GM19023 (cell line): ENCODE data around the gene PGC.
"Not testable (repeated sequence)": the region's sequence is repeated elsewhere in the genome, so short reads cannot be mapped to it uniquely, and the experiment has no call there.

Source experiments
- ATAC-seq: cut with Tn5 transposase; IDR thresholded peaks from one replicate; pipeline ENCODE4 v1.9.1; 2021; ENCODE audit warnings: mild to moderate bottlenecking, moderate library complexity; ENCODE audit not compliant: unreplicated experiment

The PGC gene

DNA sequence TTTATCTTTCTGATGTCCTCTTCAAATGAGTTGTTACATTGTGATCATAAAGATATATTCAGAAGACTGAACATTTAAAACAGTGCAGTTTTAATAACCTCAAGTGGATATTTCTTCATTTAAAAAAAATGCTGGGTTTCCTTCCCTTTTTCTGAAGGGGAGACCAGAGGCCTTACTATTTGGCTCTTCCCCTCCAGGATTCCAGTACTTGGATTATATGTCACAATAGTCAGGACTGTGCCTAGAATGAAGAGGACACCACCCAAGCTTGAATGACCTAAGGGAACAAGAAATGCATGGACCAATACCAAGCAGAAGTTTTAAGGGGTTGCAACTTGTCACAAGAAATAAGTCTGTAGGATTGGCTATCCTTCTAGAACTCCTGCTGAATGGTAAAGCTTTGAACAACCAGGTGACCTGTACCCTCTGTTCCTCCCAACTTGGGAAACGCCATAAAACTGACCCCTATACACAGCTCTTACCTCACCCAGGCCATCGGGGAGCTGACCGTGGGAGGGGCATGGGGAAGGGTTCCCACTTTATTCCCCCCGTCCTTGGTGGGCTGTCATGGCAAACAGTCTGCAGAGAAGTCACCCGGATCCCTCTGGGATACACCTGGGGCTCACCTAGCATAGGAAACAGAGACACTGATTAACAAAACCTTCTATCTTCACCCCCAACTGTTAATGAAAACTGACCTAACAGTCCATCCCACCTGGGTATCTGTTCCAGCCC lies 30.5 kb upstream of the PGC start:
- ATAC-seq, result no peak

DNA sequence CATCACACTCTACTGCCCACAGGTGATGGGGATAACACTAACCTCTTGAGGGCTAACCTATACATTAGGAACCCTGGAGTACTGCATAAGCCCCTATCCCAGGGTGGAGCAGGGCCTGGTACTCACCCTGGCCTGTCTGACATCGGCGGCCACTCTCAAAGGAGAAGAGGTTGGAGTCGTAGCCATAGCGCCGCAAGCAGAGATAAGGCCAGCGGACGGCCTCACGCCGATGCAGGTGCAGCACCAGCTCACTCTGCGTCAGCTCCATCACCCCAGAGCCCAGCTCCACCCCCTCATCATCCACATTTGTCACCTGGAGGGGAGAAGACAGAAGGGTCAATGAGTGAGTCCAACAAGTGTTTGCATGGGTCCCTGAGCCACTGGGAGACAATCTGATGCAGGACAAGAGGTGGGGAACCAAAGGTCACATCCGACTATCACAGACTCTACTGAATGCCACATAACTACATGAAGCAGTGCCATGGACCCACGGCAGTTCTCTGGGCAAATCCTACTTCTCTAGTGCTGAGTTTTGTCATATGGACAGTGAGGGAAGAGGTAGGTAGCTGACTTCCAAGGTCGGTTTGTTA lies 28.2 kb upstream of the PGC start:
- no peak for ATAC-seq

DNA sequence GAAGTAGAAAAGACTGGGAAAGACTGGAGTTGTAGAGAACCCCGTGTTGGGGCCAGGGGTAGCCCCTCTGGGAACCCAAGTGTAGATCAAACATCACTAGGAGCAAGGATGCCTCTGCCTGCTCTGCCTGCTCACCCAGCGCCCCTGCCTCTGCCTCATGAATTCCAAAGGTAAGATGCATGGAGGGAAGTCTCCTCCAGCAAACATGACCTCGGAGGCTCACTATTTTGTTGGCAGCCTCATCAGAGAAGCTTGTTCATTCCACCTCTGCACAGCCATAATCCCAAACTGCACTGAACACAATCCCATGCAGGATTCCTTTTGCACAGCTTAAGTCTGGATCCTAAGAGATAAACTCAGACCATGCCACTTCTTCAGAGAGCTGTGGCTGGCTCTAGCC lies 27.6 kb upstream of the PGC start:
- ATAC-seq, result no peak

DNA sequence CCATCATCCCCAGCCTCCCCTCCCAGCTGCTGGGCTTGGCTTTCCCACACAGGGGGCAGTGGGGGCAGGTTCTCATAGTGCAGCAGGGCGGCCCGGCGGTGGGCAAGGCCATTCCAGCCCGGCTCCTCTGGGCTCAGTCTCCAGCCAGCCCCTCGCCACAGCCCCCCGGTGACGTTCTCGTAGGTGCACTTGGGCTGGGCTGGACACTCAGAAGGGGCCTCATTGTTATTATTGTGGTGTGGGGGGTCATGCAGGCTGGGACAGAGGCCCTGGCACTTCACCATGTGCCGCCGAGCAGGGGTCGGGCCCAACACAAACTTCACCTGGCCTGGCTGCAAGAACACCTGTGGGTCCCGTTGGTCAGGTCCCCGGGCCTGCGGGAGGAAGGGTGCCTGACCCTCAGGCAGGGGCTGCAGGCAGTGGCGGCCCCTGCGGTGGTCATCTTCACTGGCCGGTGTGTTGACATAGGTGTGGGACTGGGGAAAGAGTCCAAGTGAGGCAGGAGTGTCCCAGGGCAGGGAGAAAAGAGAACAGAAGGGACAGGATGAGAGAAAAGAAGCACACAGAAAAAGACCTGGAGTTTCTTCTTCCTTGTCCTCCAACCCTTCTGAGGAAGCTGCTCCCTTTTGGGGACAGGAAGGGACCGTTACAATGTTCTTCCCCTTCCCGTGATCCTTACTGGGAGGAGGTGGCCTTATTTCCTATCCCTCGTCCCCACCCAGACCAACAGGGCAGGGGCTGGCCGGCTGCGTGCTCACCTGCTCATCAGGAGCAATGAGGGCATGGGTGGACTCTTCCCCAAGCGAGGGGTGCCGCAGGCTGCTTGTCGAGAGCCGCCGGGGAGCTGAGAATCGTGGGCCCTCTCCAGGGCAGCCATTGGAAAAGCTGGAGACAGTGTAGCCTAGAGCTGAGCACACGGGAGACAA lies 24.1 kb upstream of the PGC start:
- no peak for ATAC-seq

DNA sequence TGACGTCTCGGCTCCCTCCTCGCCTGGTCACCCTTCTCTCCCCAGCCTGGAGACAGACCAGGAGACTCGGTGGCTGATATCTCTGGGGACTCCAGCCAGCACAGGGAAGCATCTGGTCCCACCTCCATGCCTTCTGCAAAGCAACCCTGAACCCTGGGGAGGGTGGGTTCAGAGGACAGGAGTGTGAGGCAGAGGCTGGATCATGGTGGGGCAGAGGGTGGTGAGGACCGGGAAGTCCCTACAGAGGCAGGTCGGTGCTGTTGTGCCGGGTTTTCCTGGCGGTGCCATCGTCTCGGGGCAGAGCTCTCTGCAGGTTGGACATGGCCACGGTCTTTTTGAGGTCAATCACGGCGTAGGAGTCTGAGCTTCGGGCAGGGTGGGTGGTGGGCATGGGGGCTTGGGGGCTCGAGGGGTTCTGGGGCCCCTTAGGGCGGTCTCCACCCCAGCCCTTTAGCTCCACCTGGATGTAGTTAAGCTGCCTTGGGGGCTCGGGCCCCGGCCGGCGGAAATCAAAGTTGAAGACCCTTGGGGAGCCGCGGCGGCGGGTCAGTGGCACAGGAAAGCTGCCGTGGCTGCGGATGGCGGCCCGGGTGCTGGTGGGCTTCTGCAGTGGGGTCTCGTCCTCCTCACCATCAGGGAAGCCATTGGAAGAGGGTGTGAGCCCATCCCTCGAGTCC lies 23.3 kb upstream of the PGC start:
- no peak for ATAC-seq

DNA sequence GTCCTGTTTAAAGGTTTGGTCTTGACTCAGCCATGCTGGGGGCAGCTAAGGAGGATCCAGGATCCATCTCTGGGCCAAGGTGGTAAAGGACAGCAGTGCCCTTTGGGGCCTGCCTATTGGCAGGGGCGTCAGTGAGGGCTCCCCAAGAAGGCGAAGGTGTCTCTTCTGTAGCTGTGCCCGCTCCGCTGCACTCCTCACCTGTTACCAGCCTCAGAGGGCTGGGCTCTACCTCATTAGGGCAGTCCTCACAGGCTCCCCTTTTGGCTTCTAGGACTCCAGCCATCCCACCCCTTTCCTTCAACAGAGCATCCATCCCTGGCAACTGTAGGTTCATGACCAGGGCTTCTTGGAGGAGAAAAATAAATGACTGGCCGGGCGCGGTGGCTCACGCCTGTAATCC lies 22.2 kb upstream of the PGC start:
- no peak for ATAC-seq

DNA sequence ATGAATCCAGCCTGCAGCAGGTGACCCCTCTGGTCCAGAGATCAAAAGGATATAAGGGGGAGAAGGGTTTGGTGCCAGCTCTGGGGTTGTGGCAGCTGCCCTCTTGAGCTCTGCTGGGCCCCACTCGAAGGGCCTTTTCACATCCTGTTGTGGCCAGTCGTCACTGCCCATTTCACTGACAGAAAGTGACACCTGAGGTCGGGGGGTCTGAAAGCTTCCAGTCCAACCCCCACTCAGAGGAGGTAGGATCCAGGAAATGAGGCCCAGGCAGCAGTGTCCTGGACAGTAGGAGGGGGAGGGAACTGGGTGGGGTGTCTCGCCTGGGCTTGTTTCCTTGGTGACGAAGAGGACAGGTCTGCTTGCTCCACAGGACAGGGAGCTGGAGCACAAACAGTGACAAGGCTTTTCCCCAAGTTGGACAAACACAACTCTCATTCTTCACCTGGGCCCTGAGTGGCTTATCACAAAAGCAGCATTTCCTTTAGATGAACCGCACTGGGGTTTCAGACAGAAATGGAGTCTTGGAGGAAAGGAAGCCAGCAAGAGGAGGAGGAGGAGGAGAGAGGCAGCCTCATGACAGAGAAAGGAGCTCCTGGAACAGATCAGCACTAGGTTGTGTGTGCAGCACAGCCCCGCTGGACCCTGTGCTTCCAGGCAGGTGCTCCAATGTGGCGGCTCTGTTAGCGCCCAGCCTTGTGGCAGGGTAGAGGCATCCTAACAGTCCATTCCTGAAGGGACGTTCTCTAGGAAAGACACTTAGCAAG lies 21.5 kb upstream of the PGC start:
- ATAC-seq, result no peak

DNA sequence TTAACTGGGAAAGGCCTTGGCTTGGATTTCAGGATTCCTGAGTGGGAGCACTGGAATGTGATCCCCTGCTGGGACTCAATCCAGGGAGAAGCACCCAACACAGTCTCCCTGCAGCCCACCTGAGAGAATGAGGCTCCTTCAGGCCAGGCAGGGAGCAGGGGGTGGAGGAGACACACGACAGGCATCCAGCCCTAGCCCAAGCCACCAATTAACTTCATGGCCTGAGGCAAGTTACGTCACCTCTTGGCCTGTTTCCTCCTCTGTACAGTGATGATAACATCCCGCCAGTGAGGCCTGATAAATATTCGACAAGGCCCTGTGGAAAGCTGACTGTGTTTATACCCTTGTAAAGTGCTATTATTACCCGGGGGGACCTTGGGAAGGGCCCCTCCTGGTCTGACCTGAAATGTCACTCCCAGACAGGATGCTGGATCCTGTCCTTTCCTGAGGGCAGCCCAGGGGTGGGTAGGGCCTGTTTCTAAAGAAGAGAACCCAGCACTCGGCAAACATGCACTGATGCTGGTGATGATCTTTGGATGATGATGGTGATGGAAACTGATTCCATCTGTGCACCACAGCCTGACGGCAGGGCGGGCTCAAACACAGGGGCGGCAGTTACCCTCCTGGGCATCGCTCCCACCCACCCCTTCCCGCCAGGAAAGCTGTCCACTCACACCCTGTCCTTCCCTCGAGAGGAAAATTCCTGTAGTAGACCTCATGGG lies 20.1 kb upstream of the PGC start:
- ATAC-seq, result no peak

DNA sequence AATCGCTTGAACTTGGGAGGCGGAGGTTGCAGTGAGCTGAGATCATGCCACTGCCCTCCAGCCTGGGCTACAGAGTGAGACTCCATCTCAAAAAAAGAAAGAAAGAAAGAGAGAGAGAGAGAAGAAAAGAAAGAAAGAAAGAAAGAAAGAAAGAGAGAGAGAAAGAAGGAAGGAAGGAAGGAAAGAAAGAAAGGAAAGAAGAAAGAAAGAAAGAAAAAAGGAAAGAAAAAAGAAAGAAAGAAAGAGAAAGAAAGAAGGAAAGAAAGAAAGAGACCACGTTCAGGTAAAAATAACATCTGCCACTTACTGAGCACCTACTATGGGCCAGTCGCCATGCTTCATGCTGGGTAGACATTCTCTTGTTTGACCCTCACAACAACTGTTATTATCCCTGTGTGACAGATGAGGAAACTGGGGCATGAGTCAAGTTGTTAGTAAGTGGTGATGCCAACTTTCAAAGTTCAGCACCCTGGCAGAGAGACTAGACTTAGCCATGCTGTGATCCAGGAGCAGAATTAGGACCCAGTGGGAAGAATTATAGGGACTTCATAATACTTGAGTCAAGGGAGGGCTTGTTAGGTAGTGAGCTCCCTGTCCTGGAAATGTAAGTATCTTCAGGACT lies 19.0 kb upstream of the PGC start:
- not testable (repeated sequence) for ATAC-seq

DNA sequence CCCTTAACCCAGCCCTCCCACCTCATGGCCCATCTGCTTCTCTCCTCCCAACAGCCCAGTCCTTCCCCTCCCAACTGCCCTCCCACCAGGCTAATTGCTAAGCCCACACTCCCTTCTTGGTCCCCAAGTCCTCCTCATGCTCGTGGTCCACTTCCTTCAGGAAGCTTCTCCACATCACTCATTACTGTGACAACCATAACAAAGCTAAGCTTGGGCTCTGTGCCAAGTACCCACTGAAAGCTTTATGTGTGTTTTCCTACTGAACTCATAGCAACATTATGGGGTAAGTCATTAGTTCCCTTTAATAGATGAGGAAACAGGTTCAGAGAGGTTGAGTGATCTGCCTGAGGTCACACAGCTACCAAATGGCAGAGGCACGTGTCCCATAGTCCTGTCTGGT lies 16.3 kb upstream of the PGC start:
- ATAC-seq, result no peak

DNA sequence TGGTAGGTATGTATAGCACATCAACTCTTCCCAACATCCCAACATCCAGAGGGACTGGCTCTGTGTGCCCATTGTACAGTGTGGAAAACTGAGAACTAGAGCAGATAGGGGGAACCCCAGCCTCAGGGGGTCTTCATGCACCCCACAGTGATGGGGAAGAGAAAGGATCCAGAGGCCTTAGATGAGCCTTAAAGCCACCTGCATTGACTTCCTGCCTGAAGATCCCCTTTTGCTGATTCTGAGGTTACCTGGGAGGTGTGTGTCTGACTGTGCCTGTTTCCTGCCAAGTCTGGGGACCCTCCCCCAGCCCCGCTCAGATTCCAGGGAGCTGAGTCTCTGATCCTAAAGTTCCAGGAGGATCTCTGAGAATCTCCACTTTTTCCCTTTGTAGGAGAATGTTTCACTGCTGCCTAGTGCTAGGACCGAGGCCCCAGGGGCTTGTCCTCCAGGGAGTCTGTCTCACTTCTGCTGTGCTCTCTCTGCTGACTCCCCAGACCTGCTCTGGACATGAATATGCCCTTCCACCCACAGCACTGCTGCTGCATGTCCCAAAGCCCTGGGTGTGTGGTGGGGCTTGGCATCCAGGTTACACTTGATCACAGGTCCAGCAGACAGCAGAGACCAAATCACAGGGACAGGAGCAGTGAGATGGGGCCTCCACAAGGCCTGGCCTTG lies 12.8 kb upstream of the PGC start:
- no peak for ATAC-seq

DNA sequence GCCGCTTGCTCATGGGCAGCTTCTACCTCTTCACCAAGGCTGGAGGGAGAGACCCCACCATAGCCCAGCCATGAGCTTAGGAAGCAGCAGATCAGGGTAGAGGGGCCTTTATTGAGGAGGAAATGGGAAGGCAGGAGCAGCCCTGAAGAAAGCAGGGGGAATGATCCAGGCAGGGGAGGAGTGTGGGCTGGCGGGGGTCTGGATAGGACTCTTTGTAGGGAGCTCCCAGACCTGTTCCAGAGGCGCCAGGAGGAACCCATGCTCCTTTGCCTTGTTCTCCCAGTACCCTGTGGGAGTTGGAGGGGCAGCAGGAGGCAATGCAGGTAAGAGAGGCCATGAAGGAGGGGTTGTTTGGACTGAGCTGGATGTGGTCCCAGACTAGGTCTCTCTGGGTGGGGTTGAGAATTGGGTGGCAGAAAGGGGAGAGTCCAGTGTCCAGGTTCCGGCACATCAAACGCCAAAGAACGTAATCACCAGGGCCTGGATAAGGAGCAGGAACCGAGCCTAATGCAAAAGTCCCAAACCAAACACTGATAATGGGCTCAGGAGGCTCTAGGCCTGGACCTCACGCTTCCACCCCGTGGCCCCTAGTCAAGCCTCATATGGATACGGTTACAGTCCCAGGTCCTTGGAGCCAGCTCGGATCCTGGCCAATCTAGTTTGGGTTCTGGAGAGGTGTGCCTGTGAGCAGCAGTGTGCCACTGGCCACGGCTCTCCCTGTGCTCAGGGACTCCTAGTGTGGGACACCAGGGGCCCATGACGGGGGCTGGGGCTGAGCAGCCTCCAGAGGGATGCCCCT lies 12.1 kb upstream of the PGC start:
- ATAC-seq, result no peak

DNA sequence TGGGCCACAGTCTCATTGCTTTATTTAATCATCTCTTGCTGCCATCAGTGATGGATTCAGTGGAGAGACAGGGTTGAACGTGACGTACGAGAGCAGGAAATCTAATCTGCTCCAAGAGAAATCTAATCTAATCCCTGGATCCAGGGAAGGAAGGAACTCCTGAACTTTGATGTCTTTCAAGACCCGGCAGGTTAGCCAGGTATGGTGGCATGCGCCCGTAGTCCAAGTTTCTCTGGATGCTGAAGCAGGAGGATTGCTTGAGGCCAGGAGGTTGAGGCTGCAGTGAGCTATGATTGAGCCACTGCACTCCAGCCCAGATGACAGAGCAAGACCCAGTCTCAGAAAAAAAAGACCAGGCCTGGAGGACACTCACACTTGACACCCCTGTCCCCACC lies 11.4 kb upstream of the PGC start:
- no peak for ATAC-seq

DNA sequence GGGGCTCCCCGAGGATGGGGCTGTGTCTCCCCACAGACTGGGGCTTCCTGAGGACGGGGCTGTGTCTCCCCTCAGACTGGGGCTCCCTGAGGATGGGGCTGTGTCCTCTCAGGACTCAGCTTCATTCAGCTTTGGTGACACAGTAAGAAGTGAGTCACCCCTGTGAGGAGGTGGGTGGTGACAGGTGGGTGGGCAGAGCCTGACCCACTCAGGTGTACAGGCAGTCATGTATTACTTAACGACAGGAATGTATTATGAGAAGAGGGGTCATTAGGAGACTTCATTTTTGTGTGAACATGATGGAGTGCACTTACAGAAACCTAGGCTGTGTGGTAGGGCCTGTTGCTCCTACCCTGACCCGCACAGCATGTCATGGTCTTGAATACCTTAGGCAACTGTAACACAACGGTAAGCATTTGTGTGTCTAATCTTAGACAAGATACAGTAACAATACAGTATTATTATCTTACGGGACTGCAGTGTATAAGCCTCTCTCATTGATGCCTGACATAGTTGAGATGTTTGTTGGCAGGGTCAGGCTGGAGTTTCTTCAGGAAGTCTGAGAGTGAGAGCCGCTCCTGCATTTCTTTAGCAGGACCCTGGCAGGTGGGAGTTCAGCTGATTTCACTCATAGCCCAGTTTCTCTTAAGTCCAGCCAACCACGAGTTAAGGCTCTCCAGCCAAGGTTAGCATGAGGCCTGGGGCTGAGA lies 10.9 kb upstream of the PGC start:
- ATAC-seq, result no peak

DNA sequence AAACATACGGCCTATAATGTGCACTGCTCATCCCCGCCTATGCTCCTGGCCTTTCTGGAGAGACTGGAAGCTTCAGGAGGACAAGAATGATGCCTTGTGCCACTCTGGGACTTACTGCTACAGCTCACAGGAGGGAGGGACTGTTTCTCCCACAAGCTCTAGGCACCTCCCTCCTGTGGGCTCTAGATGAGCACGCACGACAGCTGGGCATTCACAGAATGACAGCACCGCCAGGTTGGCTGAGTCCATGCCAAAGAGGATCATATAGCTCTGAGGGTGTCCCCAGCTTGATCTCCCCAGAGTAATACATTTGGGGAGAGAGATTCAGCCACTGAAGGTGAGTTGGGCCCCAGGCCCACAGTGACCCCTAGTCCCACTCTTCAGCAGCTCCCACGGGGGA lies 10.1 kb upstream of the PGC start:
- ATAC-seq, result no peak

DNA sequence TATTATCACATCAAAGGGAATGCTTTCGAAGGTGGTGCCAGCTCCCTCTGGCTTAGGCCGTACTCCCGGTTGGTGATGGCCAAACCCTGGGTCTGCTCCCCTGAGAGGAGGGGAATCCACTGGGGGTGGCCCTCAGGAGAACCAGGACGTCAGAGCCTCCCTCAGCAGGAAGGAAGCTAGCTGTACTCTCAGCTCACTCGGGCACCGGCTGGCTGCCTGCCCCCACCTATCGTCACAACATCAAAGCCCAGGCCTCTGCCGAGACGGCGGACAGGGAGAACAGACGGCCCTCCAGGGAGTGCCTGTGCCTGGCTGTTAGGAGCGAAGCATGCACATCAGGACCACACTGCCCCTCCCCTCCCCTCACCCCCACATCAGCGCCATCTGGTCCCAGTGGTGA lies 9.2 kb upstream of the PGC start:
- no peak for ATAC-seq

DNA sequence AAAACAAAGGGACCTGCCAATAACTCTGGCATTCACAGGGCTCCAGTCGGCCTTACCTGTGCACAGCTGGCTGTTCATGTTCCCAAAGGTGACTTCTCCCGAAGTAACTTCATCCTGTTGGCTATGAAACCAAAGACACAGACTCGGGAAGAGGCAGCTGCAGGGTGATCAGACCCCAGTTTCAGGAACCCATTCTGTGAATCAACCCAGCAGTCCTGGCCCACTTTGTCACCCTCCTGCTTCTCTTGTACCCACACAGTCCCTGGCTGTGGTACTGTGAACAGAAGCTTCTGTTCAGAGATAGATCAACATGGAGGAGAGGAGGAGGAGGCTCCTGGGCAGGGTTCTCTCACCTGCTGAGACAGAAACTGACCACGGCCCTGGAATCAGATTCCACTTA lies 8.7 kb upstream of the PGC start:
- no peak for ATAC-seq

DNA sequence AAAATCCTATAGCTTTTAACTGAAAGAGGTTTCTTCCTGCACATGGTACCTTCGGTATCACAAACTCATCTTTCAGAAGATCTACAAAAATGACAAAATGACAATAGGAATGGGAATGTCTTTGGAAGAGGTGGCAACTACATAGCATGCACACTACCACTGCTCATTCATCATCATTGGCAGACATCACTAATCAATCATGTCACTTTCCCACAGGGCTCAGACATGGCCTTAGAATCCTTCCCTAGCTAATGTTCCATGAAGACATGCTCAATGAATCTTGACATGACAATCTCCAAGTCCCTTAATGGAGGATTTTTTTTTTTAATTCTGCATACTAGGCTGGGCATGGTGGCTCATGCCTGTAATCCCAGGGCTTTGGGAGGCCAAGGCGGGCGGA lies 3.2 kb upstream of the PGC start:
- ATAC-seq, result no peak
